Measurements from ENCODE around the gene FAM53B.

FAM53B gene

DNA sequence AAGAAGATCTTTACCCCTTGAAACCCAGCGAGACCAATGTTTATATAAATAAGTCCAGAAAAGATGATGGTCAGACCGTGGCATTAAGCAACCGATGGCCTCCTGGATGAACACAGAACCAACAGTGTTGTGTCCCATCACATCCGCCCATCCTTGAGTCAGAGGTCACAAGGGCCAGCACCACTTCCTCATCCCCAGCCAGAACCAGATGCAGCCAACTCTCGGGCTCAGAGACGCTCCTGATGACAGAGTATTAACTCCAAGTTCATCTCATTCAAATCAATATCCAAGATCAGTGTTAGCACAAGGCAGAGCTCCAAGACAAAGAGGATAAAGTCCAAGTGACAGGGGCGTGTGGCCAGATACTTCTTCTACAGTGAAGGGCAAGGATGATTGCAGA lies 63.5 kb downstream of the FAM53B start:
- no peak for DNase-seq (ENCODE audit: low read depth in 1 of 2, low spot score in 1 of 2)

GRCh38 chr10:124679401-124679800 lies 64.8 kb downstream of the FAM53B start:
- DNase-seq (ENCODE audit: low read depth in 1 of 2, low spot score in 1 of 2) = no peak

DNA sequence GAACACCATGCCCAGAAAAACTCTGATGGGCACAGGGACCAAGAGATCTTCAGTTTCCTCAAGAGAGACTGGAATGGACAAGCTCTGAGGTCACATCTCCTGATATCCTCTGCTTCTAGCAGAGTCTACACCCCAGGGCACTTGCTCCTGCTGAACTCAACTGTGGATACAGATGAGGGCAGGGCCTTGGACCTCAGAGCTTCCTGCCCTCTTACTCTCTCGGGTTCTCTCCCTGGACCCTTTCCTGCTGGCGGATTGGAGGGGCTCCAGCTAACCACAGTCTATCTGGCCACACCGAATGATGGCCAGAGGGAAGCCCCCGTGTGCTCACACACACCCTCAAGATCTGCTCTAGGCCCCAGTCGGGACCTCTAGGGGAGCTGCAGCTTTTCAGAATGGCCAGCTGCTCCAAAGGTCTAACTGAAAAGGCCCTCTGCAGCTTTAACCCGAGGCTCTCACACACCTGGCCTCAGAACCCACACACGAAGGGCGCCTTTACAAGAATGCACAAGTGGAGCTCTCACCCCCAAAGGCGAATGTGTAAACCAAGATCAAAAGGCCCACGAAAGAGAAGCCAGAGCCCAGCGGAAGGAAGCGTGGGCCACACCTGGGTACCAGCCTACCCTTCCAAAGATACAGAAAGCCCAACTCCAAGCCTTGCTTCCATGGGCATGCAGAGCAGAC lies 65.5 kb downstream of the FAM53B start:
- DNase-seq (ENCODE audit: low read depth in 1 of 2, low spot score in 1 of 2) = no peak

DNA sequence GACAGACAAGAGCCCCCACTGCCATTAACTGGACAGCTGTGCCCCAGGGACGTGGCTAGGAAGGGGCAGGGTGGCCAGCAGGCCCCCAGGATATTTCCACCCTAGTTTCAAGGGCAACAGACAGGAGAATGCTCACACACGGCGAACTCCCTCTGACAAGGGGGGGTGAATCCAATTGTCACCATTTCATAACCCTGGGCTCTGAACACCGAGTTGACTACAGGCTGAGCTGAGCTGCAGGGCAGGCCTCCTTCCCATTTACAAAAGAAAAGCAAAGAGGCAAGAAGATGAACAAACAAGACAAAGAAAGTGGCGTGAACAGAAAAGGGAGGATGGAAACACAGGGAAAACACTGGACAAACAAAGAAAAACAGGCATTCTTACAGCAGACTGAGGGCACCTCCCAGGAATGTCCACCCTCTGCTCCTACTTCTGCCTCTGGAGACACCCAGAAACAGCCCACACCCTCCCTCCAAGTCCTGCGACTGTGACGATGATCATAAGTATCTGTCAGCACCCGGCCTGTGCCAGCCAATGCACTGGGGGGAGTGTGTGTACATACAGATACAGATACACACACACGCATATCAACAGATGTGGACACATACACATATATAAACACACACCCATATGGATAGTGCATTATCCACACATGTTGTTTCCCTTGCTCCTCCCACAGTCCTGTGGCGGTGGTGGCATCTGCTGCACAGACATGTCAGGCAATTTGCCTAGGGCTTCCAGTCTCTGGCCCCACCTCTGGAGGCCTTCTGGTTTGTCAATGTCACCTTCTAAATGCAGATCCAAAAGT lies 66.2 kb downstream of the FAM53B start:
- no peak for DNase-seq (ENCODE audit: low read depth in 1 of 2, low spot score in 1 of 2)

DNA sequence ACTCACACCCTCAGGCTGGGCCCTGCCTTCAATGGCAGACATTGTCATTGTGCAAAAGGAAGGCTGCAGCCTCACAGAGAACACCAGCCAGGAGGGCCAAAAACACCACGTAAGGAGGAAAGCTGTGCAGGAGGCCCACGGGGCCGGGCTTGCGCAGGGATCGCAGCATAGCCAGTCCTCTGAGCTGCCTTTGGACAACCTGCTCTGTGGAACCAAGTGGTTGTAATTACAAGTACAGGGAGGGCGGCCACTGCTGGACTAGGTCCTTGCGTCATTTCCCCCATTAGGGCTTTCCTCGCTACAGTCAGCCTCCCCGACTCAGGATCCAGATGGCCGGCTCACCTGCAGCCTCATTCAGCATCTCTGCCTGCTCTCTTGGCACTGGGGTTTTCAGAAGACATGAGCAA lies 66.9 kb downstream of the FAM53B start:
- DNase-seq (ENCODE audit: low read depth in 1 of 2, low spot score in 1 of 2) = no peak

- DNase-seq (ENCODE audit: low read depth in 1 of 2, low spot score in 1 of 2) = no peak
Measured at GRCh38 chr10:124676416-124677062, 67.6 kb downstream of the FAM53B start.

DNA sequence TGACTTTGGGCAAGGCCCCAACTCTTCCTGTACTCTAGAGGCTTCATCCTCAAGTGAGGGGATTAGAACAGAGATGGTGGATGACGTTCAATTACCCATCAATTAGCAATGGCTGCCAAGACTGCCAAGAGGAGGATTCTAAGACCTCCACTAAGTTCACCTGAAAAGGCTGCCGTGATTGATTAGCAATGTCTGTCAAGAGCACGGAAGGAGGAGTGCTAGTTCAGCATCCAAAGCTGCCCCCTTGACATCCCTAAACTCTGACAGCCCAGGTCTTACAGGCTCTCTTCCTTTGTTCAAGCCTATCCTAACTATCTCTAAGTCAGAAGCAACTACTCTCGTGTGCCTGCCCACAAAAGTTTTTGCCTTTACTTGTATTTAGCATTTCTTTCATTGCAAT lies 68.4 kb downstream of the FAM53B start:
- no peak for DNase-seq (ENCODE audit: low read depth in 1 of 2, low spot score in 1 of 2)

- DNase-seq (ENCODE audit: low read depth in 1 of 2, low spot score in 1 of 2) = no peak
Measured at GRCh38 chr10:124675261-124675660, 68.9 kb downstream of the FAM53B start.

DNA sequence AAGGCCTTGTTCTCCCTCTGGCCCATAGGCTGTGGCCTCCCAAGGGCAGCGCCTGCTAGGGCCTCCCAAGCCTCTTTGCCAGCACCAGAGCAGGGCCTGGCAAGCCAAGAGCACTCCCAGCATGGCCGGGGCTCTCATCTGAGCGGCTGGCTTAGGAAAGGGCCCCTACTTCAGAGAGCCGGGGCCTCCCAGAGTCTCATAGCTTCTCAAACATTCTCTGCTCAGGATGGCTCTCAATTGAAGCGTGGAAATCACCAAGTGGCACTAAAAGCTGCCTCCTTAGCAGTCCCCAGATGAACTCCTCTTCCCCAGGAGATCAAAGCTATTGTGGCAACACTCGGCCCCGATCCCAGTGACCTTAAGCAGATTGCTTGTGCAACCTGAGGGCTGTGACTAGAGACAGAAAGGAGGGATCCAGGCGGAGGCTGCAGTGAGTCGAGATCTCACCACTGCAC lies 69.4 kb downstream of the FAM53B start:
- no peak for DNase-seq (ENCODE audit: low read depth in 1 of 2, low spot score in 1 of 2)

DNA sequence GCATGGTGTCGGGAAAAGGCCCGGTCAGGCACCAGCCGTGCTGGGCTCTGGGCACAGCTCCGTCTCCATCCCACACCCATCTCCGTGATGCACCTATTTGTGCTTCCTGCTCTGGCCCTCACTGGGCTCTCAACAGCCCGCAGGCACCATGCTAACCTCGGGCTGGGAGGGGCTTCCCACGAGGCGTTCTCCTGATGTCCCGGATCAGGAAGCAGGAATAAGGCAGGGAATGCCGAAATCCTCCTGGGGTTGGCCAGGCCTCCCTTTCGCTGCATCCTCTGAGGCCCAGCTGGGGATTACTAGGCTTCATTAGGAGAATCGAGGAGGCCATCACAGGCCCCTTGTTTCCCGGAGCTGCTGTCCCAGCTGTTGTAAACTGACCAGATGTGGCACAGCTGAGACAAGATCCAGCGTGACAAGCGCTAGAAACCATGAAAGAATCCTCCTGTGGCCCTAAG lies 72.0 kb downstream of the FAM53B start:
- no peak for DNase-seq (ENCODE audit: low read depth in 1 of 2, low spot score in 1 of 2)

DNA sequence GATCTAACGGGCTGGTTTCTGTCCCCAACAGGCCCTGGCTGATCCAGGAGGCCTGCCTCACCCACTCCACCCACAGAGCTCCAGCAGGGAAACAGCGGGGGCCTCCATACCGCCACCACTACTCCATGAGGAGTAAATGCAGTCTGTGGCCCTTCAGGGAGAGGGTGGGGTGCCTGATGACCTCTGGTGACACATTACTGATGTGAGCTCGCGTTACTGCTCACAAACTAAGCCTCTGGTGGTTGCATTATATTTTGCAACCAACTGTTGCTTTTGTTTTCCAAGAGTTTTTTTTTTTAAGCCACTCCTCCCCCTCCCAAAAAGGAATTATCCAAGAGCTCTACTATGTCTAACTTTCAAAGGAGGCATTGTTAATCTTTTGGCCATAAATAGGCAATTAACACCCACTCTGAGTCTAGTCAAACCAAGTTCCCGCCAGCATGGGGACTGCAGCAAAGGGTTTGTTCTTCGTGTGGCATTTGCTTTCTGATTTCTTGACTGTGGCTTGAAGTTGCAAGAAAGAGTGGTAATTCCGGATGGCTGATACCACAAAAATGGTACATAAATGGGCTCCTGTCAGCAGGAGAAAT lies 72.6 kb downstream of the FAM53B start:
- no peak for DNase-seq (ENCODE audit: low read depth in 1 of 2, low spot score in 1 of 2)

- DNase-seq (ENCODE audit: low read depth in 1 of 2, low spot score in 1 of 2) = no peak
Measured at GRCh38 chr10:124670849-124671248, 73.3 kb downstream of the FAM53B start.

DNA sequence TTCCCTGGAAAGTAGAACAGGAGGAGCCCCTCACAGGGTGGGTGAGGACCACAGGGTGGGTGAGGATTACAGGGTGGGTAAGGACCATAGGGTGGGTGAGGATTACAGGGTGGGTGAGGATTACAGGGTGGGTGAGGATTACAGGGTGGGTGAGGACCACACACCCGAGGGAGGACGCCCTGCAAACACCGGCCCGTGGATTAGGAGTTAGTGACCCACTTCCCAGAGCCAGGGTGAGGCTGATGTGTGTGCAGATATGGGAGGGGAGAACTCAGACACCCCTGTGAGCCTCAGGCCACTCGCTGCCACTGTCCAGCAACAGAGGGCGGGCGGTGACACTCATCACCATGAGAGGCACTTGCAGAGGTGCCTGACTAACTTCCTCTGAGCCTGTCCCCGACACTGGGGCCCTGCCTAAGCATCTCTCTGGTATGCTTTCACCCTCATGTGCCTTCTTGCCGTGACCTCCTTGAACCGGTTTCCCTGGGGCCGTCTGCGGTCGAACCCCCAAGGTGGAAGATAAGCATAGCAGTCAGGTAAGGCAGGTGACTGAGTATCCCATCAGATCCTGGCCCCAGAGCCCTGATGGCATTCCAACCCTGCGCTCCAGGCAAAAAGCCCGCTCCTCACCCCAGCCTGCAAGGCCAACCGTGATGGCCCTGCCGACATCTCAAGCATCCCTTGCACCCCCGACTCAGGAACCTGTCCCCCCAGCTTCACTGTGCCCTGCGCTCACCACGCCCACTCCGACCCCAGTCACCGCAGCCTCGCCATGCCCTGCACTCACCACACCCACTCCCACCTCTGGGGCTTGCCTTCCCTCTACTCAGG lies 74.1 kb downstream of the FAM53B start:
- no peak for DNase-seq (ENCODE audit: low read depth in 1 of 2, low spot score in 1 of 2)

DNA sequence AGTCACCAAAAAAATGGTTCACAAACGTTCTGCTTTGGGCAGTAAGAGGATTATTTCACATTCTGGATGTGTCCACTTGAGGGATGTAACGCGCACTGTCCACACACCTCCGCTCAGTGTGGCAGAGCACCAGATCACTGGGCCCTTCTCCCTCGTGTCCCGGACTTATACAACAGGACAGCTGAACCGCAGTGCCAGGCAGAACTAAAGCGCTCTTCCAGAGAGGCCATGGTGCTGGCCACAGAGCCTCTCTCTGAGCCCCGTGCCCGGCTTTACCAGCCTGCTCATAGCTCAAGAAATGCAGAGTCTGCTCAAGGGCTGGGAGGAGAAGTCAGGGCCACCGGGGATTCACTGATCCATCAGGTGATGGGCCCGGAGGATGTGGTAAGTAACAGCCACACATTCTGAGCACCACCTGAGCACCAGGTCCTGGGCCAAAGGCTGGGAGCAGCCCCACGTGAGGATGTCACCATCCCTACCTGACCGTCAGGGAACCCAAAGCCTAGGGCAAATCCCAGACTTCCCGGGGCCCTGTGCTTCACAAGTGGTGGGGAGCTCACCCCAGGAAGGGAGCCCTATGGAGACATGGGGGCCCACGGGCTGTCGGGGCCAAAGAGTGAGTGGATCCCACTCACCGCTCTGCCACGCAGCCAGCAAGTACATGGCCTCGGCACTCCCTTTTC lies 74.9 kb downstream of the FAM53B start:
- DNase-seq (ENCODE audit: low read depth in 1 of 2, low spot score in 1 of 2) = no peak

DNA sequence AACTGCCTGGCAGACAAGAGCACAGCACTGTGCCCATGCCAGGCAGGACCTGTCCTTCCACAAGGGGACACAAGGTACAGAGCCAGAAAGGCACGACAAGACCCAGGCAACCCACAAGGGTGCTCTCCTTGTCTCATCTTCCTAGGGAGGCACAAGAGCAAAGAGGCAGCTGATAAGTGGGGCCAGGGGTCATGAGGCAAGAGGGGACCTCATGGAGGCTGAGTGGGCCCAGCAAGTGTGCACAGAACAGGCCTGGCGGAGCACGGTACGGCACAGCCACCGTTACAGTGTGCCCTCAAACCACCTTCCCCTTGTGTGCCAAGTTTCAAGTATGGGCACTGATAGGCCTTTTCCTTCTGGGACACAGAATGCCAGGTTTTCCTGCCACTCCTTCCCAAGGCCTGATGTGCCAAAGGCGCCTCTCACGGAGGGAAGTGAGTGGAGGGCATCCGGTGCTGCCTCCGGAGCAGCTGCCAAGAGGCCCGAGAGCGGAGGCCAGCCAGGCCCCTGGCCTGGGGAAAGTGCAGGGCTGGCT lies 75.6 kb downstream of the FAM53B start:
- no peak for DNase-seq (ENCODE audit: low read depth in 1 of 2, low spot score in 1 of 2)

DNA sequence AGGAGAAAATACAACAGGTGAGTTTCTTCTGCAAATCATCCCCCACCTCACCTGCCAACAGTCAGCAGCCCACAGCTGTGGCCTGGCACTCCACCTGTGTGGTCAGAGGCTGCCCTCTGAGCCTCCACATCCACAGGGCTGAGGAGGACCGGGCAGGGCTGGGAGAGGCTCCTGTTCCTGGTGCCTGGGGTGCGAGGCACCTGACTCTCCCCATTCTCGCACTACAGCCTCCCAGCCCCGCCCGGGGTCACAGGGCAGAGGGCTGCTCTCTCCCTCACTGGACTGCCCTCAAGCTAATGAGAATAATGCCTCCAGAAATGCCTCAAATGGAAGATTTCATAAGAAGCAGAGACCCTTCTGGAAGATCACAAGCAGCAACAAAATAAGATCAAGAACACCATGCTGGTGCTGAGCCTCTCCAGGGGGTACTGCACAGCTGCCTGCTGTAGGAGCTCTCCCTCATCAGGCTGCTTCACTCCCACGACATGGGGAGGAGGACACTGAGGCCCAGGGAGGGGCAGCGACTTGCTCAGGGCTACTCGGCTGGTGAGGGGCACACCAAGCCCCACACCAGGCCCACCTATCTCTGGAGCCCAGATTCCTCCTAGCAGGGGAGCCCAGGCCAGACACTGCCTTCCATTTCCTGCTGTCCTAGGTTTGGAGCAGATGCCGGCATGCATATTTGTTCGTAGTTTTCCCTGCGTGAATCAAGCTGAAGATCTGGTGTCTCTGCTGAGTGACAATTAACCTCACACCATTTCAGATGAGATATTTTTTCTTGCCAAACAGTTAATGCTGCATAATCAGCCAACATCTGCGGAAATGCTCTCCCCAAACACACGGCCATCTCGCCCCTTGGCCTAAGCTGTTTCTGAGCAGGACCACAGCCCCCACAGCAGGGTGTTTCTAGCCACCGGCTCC lies 76.5 kb downstream of the FAM53B start:
- DNase-seq (ENCODE audit: low read depth in 1 of 2, low spot score in 1 of 2) = no peak

DNA sequence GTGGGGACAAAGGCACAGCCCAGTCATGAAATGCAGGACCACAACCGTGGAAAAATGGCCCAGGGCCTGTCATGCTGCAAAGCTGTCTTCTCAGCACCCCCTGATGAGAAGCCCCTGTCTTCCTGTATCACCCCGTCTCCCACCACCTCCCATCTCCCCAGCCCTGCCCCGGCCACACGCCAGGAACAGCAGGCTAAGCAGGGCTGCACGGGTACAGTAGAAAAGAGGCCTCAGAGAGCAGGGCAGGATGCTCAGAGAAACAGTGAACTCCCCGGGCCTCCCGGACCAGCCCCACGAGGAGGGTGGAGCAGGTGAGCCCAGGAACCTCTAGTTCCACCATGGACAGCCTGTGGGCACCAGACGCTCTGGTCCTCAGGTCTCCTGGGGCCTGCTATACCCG lies 77.7 kb downstream of the FAM53B start:
- DNase-seq (ENCODE audit: low read depth in 1 of 2, low spot score in 1 of 2) = no peak

- DNase-seq (ENCODE audit: low read depth in 1 of 2, low spot score in 1 of 2) = no peak
Measured at GRCh38 chr10:124665980-124666379, 78.2 kb downstream of the FAM53B start.

GRCh38 chr10:124665558-124665957 lies 78.6 kb downstream of the FAM53B start:
- no peak for DNase-seq (ENCODE audit: low read depth in 1 of 2, low spot score in 1 of 2)

Data from stimulated activated CD4-positive, alpha-beta T cell treated with anti-CD3 and anti-CD28 coated beads, Interleukin-15, amount 100 ng/mL, for 1 hour (primary cell).